Fibroblast of the aortic adventitia (primary cell): ENCODE data around the gene ITIH3. TPM values are rescaled to one million over a fixed set of nuclear protein-coding genes. Genes with fewer than 3 reads are reported as not detected.
A peak's percentile ranks its signal among the peaks of the same experiment; 100 is the strongest.

ENCODE experiments used
- DNase-seq: peaks from one replicate; pipeline ENCODE4 v3.0.0-alpha.2; 2010; ENCODE audit warnings: low read depth
- H3K4me3 ChIP-seq: 2 replicates; pipeline ENCODE4 v1.5.1; 2011; ENCODE audit warnings: low read depth, mild to moderate bottlenecking, control low read depth, low read length, moderate library complexity
- total RNA-seq: library from RNA; depleted of rRNA; stranded (reverse); fragments of >200 nt; gene quantifications from 2 replicates; pipeline ENCODE4 v1.2.3, GENCODE V29; 2012; ENCODE audit warnings: low replicate concordance
- TF ChIP-seq, protein P1 (sequence below): IDR thresholded peaks from 2 replicates; pipeline ENCODE4 v1.5.1; 2011; ENCODE audit warnings: mild to moderate bottlenecking, low read length, control low read depth, inconsistent platforms; ENCODE audit not compliant: insufficient read depth

ITIH3 gene
- total RNA-seq, 1 donor = under 0.01 TPM

- DNase-seq = no peak
- TF ChIP-seq, protein P1, sequence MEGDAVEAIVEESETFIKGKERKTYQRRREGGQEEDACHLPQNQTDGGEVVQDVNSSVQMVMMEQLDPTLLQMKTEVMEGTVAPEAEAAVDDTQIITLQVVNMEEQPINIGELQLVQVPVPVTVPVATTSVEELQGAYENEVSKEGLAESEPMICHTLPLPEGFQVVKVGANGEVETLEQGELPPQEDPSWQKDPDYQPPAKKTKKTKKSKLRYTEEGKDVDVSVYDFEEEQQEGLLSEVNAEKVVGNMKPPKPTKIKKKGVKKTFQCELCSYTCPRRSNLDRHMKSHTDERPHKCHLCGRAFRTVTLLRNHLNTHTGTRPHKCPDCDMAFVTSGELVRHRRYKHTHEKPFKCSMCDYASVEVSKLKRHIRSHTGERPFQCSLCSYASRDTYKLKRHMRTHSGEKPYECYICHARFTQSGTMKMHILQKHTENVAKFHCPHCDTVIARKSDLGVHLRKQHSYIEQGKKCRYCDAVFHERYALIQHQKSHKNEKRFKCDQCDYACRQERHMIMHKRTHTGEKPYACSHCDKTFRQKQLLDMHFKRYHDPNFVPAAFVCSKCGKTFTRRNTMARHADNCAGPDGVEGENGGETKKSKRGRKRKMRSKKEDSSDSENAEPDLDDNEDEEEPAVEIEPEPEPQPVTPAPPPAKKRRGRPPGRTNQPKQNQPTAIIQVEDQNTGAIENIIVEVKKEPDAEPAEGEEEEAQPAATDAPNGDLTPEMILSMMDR = no peak
- no peak overlapping the region for H3K4me3 ChIP-seq
These were observed 12.9 kb upstream of the ITIH3 start for GRCh38 chr3:52781741-52782140.

GRCh38 chr3:52782412-52783210 is 12.0 kb upstream of the ITIH3 start:
- no peak for DNase-seq
- TF ChIP-seq, protein P1 = no peak
- H3K4me3 ChIP-seq = no peak overlapping the region

- TF ChIP-seq, protein P1 = peak; percentile 16
- peak; percentile 5 for DNase-seq
- no peak overlapping the region for H3K4me3 ChIP-seq
These were observed 11.4 kb upstream of the ITIH3 start for GRCh38 chr3:52783211-52783555.

DNA sequence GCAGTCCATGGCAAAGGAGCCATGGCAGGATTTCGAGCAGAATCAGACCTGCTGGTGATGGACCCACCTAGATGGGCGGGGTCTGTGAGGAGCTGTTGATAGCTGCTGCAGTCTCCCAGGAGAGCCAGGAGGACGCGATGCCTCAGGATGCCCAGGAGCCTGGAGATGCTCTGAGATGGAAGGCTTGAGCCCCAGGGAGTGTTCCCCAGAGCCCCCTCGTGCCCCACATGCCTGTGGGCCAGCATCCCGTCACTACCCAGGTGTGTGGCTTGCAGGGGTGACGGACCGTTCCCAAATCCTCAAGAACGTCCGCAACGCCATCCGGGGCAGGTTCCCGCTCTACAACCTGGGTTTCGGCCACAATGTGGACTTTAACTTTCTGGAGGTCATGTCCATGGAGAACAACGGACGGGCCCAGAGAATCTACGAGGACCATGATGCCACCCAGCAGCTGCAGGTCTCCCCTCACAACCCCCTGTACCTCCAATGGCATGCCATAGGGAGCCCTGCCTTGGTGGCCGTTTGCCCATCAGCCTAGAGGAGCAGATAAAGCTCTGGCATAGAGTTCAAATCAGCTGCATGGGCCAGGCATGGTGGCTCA is 10.5 kb upstream of the ITIH3 start:
- TF ChIP-seq, protein P1 = no peak
- DNase-seq = no peak
- H3K4me3 ChIP-seq = no peak overlapping the region

GRCh38 chr3:52784931-52785590 is 9.5 kb upstream of the ITIH3 start:
- no peak overlapping the region for H3K4me3 ChIP-seq
- TF ChIP-seq, protein P1 = no peak
- DNase-seq = no peak

GRCh38 chr3:52786330-52787215 is 8.0 kb upstream of the ITIH3 start:
- TF ChIP-seq, protein P1 = no peak
- no peak for DNase-seq
- H3K4me3 ChIP-seq = no peak overlapping the region
